ENCODE measurements around the gene AGR2. TPM values are rescaled to one million over a fixed set of nuclear protein-coding genes. Genes with fewer than 3 reads are reported as not detected.

The AGR2 gene
- polyA plus RNA-seq, 3 donors, result not detected

GRCh38 chr7:16753932-16754855 is 50.6 kb downstream of the AGR2 start:
- Mint-ChIP-seq H3K4me1 (peaks cover 16% of the 10 kb centered on the region), H3K36me3 (peaks cover 0 to 1% of the 10 kb centered on the region in 2 donors), H3K27ac (peak overlapping the region in 3 of 7 donors; percentile 0 to 1 (median 1)), H3K27me3 (ENCODE audit: low read depth in 3 of 3) (peaks cover 16 to 20% (median 16%) of the 10 kb centered on the region in 3 donors), H3K9me3 (peaks cover 0 to 2% (median 0%) of the 10 kb centered on the region in 7 donors), H3K4me3 (peak overlapping the region; percentile 89)
- H3K79me2 ChIP-seq (ENCODE audit: insufficient read depth, low read length), result no peaks in the 10 kb centered on the region
- TF ChIP-seq CTCF (IDR thresholded peaks at IDR 0.05), result no peak
- peaks cover 7 to 24% of the 10 kb centered on the region in 2 donors for H3K27me3 ChIP-seq (ENCODE audit: control insufficient read depth in 2 of 2, insufficient read depth in 2 of 2, low read length in 2 of 2)
- H3K9me3 ChIP-seq (replicated peaks in 1 of 2; ENCODE audit: control insufficient read depth in 1 of 2, insufficient read depth in 1 of 2, low read length in 2 of 2), result no peaks in the 10 kb centered on the region
- no peaks in the 10 kb centered on the region for H4K20me1 ChIP-seq (ENCODE audit: insufficient read depth, low read length)
- no peak overlapping the region for H3K27ac ChIP-seq (ENCODE audit: low read depth in 1 of 2, low read length in 2 of 2)
- H3K36me3 ChIP-seq (replicated peaks in 1 of 2; ENCODE audit: control insufficient read depth in 1 of 2, insufficient read depth in 2 of 2, low read length in 2 of 2), result no peaks in the 10 kb centered on the region
- H2AFZ ChIP-seq (ENCODE audit: insufficient read depth, low read depth, low read length, poor library complexity, severe bottlenecking), result peak overlapping the region; percentile 83
- under 1% methylated on average over 50 of the region's 58 CpGs for WGBS (ENCODE audit: insufficient coverage)
- peak overlapping the region; percentile 53 for H3K9ac ChIP-seq (ENCODE audit: insufficient read depth, low read length, poor library complexity, severe bottlenecking)
- peak in 1 of 3 donors; percentile 5 for DNase-seq
- H3K4me3 ChIP-seq (replicated peaks in 1 of 3; ENCODE audit: low read depth in 2 of 3, low read length in 3 of 3), result peak overlapping the region; percentile 46 to 84 (median 52)
- intact Hi-C loops (cut with micrococcal nuclease), result no loop called here
- H3K4me2 ChIP-seq (replicated peaks; ENCODE audit: extremely low read depth, low read length, poor library complexity, severe bottlenecking), result peak overlapping the region; percentile 99
- H3K4me1 ChIP-seq (ENCODE audit: control insufficient read depth in 1 of 2, insufficient read depth in 2 of 2, low read length in 2 of 2), result peaks cover 13 to 22% of the 10 kb centered on the region in 2 donors

GRCh38 chr7:16753102-16753931 is 51.5 kb downstream of the AGR2 start, which contains the start of gene TSPAN13:
Gene TSPAN13, plus strand, starts transcription at chr7:16753755. Its CDS starts 213 bp downstream, at chr7:16753968.
- H3K4me3 ChIP-seq (replicated peaks in 1 of 3; ENCODE audit: low read depth in 2 of 3, low read length in 3 of 3), result peak within 1 kb of the TSS; percentile 46 to 84 (median 52)
- no peak within 1 kb of the TSS for H3K27ac ChIP-seq (ENCODE audit: low read depth in 1 of 2, low read length in 2 of 2)
- H3K9ac ChIP-seq (ENCODE audit: insufficient read depth, low read length, poor library complexity, severe bottlenecking), result peak within 1 kb of the TSS; percentile 53
- H2AFZ ChIP-seq (ENCODE audit: insufficient read depth, low read depth, low read length, poor library complexity, severe bottlenecking), result peak within 1 kb of the TSS; percentile 83
- peak within 1 kb of the TSS; percentile 99 for H3K4me2 ChIP-seq (replicated peaks; ENCODE audit: extremely low read depth, low read length, poor library complexity, severe bottlenecking)
- no peaks in the 10 kb centered on the region for H3K36me3 ChIP-seq (replicated peaks in 1 of 2; ENCODE audit: control insufficient read depth in 1 of 2, insufficient read depth in 2 of 2, low read length in 2 of 2)
- DNase-seq, result peak in 2 of 3 donors; percentile 15 to 25
- no peaks in the 10 kb centered on the region for H4K20me1 ChIP-seq (ENCODE audit: insufficient read depth, low read length)
- no peaks in the 10 kb centered on the region for H3K9me3 ChIP-seq (replicated peaks in 1 of 2; ENCODE audit: control insufficient read depth in 1 of 2, insufficient read depth in 1 of 2, low read length in 2 of 2)
- H3K4me3 Mint-ChIP-seq, result peak within 1 kb of the TSS; percentile 89
- peaks cover 13 to 22% of the 10 kb centered on the region in 2 donors for H3K4me1 ChIP-seq (ENCODE audit: control insufficient read depth in 1 of 2, insufficient read depth in 2 of 2, low read length in 2 of 2)
- peaks cover 16% of the 10 kb centered on the region for H3K4me1 Mint-ChIP-seq
- TF ChIP-seq CTCF (IDR thresholded peaks at IDR 0.05), result no peak
- intact Hi-C loops (cut with micrococcal nuclease), result no loop called here
- no peaks in the 10 kb centered on the region for H3K79me2 ChIP-seq (ENCODE audit: insufficient read depth, low read length)
- H3K27me3 Mint-ChIP-seq (ENCODE audit: low read depth in 3 of 3), result peaks cover 18 to 20% (median 19%) of the 10 kb centered on the region in 3 donors
- H3K27ac Mint-ChIP-seq, result peak within 1 kb of the TSS in 3 of 7 donors; percentile 0 to 1 (median 1)
- peaks cover 7 to 24% of the 10 kb centered on the region in 2 donors for H3K27me3 ChIP-seq (ENCODE audit: control insufficient read depth in 2 of 2, insufficient read depth in 2 of 2, low read length in 2 of 2)
- peaks cover 0 to 2% (median 0%) of the 10 kb centered on the region in 7 donors for H3K9me3 Mint-ChIP-seq
- H3K36me3 Mint-ChIP-seq, result peaks cover 0 to 1% of the 10 kb centered on the region in 2 donors
- WGBS (ENCODE audit: insufficient coverage), result 0% methylated on average over 47 of the region's 48 CpGs
